Adipose tissue (tissue), 3 donors: ENCODE results near the gene NUDT17. TPM values are rescaled to one million over a fixed set of nuclear protein-coding genes. Genes with fewer than 3 reads are reported as not detected.
A peak's percentile ranks its signal among the peaks of the same experiment; 100 is the strongest.

Experiments
- H3K27ac ChIP-seq: one replicate; pipeline ENCODE4 v1.5.1; 2013; ENCODE audit warnings: low read depth, low read length
- WGBS, 3 donors: extraction: QIAGEN DNeasy Blood & Tissue Kit; methylation state at CpG; one replicate each; pipeline ENCODE4 v1.1.7; 2013; 5-methylcytosine and 5-hydroxymethylcytosine counted together
- polyA plus RNA-seq, 3 donors: library from polyadenylated mRNA; stranded (reverse); fragments of 200-250 nt; gene quantifications; one replicate each; pipeline ENCODE4 v1.2.3, GENCODE V29; 2013
- donor health status: healthy with polysubstance abuse.
- donor health status: Bipolar disorder and iron deficiency.
- donor health status: healthy.

NUDT17 gene
- polyA plus RNA-seq, 3 donors = 1.7 to 2.8 (median 1.7) TPM

- 84 to 95% (median 95%) methylated on average over 1 of the region's 1 CpG for WGBS, 3 donors
- no peak overlapping the region for H3K27ac ChIP-seq
These were observed 39.2 kb downstream of the NUDT17 start for GRCh38 chr1:145884675-145885074.

GRCh38 chr1:145885738-145886287 lies 40.4 kb downstream of the NUDT17 start, which contains the start of gene ANKRD35:
Gene ANKRD35 (minus strand): TSS chr1:145885866. CDS start chr1:145885758, 108 bp downstream.
- H3K27ac ChIP-seq = no peak within 1 kb of the TSS
- WGBS, 3 donors = 1 to 2% (median 1%) methylated on average over 36 of the region's 36 CpGs

- no peak overlapping the region for H3K27ac ChIP-seq
- 41 to 48% (median 48%) methylated on average over 11 of the region's 11 CpGs for WGBS, 3 donors
These were observed 41.0 kb downstream of the NUDT17 start for GRCh38 chr1:145886390-145886789.

GRCh38 chr1:145886816-145887215 lies 41.4 kb downstream of the NUDT17 start:
- 67% methylated on average over 8 of the region's 8 CpGs for WGBS, 3 donors
- H3K27ac ChIP-seq = no peak overlapping the region

GRCh38 chr1:145887631-145888030 lies 42.2 kb downstream of the NUDT17 start:
- H3K27ac ChIP-seq = no peak overlapping the region
- 49 to 85% (median 80%) methylated on average over 5 of the region's 5 CpGs for WGBS, 3 donors

- WGBS, 3 donors = 73 to 91% (median 76%) methylated on average over 3 of the region's 3 CpGs
- no peak overlapping the region for H3K27ac ChIP-seq
These were observed 44.3 kb downstream of the NUDT17 start for GRCh38 chr1:145889722-145890121.

- no peak overlapping the region for H3K27ac ChIP-seq
These were observed 45.7 kb downstream of the NUDT17 start for GRCh38 chr1:145891143-145891542.

GRCh38 chr1:145891587-145892485 lies 46.4 kb downstream of the NUDT17 start:
- 5 to 7% (median 6%) methylated on average over 6 of the region's 6 CpGs for WGBS, 3 donors
- peak overlapping the region; percentile 71 for H3K27ac ChIP-seq

More at GRCh38 chr1:145891143-145891542, 45.7 kb downstream of the NUDT17 start:
- 8 to 54% (median 20%) methylated on average over 1 of the region's 1 CpG for whole genome bisulfite sequencing, 3 donors

- H3K27ac ChIP-seq = peak overlapping the region; percentile 71
- WGBS, 3 donors = 36 to 53% (median 44%) methylated on average over 3 of the region's 3 CpGs
These were observed 47.2 kb downstream of the NUDT17 start for GRCh38 chr1:145892486-145893087.

- no peak overlapping the region for H3K27ac ChIP-seq
- WGBS, 3 donors = 87 to 92% (median 88%) methylated on average over 7 of the region's 7 CpGs
These were observed 48.1 kb downstream of the NUDT17 start for GRCh38 chr1:145893306-145894055.

- no peak overlapping the region for H3K27ac ChIP-seq
- 95 to 100% (median 97%) methylated on average over 1 of the region's 1 CpG for WGBS, 3 donors
These were observed 50.0 kb downstream of the NUDT17 start for GRCh38 chr1:145895471-145895870.

GRCh38 chr1:145897969-145898368 lies 52.5 kb downstream of the NUDT17 start:
- WGBS, 3 donors = 62 to 91% (median 89%) methylated on average over 1 of the region's 1 CpG
- H3K27ac ChIP-seq = no peak overlapping the region

Other genes starting within 250 kb of the NUDT17 start
- 1 to 10 TPM; 4.0 to 9.5 (median 8.7) TPM for gene GPR89A, start 237.6 kb upstream of the NUDT17 start, polyA plus RNA-seq
- 1 to 10 TPM in 1 of 3 donors, under 1 TPM in 1, not detected in 1; 0.07 to 1.4 TPM for gene PDZK1, start 138.3 kb upstream of the NUDT17 start, polyA plus RNA-seq
- under 1 TPM; 0.05 to 0.34 (median 0.25) TPM for gene CD160, start 126.1 kb upstream of the NUDT17 start, polyA plus RNA-seq
- 1 to 10 TPM; 3.4 to 8.3 (median 4.9) TPM for gene RNF115, start 21.5 kb upstream of the NUDT17 start, polyA plus RNA-seq
- gene POLR3C, start 21.4 kb upstream of the NUDT17 start, polyA plus RNA-seq = 10 to 100 TPM; 14.9 to 17.8 (median 16.1) TPM
- gene PIAS3, start 13.5 kb downstream of the NUDT17 start, polyA plus RNA-seq = 10 to 100 TPM; 12.0 to 21.7 (median 17.4) TPM
- gene ANKRD35, start 40.2 kb downstream of the NUDT17 start, polyA plus RNA-seq = 1 to 10 TPM in 2 of 3 donors, under 1 TPM in 1; 0.58 to 8.0 (median 3.6) TPM
- 1 to 10 TPM in 2 of 3 donors, under 1 TPM in 1; 0.64 to 1.8 (median 1.2) TPM for gene ITGA10, start 64.4 kb downstream of the NUDT17 start, polyA plus RNA-seq
- 10 to 100 TPM; 11.4 to 18.3 (median 15.1) TPM for gene PEX11B, start 73.1 kb downstream of the NUDT17 start, polyA plus RNA-seq
- 100 to 1,000 TPM in 2 of 3 donors, 10 to 100 TPM in 1; 45.6 to 132 (median 102) TPM for gene RBM8A, start 81.9 kb downstream of the NUDT17 start, polyA plus RNA-seq
- 10 to 100 TPM in 2 of 3 donors, 1 to 10 TPM in 1; 2.6 to 21.6 (median 12.3) TPM for gene LIX1L, start 112.4 kb downstream of the NUDT17 start, polyA plus RNA-seq
- under 1 TPM in 2 of 3 donors, not detected in 1; 0.21 to 0.51 TPM for gene ANKRD34A, start 118.9 kb downstream of the NUDT17 start, polyA plus RNA-seq
- 10 to 100 TPM; 15.2 to 78.7 (median 46.4) TPM for gene POLR3GL, start 119.1 kb downstream of the NUDT17 start, polyA plus RNA-seq
- gene TXNIP, start 150.9 kb downstream of the NUDT17 start, polyA plus RNA-seq = 1,000 to 10,000 TPM in 1 of 3 donors, 100 to 1,000 TPM in 2; 378 to 1,060 (median 834) TPM
- gene HJV, start 176.1 kb downstream of the NUDT17 start, polyA plus RNA-seq = not detected